Measurements from ENCODE around the gene PAX2.

DNA sequence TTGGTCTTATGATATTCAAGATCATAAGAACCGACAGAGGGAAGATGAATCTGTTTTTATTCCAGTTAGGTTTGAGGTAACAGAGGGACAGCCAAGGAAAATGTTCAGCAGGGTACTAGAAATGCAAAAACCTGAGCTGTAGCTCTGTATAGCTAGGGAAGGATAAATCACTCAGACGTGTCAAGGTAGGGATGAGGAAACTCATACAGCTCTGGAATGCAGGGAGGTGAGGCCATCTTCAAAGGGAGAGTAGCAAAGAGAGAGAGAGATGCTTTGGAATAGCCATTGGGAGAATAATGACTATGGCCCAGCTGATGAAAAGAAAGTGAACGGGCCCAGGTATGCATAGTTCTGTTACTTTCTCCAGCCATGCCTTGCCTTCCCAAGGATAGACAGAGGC, 77.8 kb downstream of the PAX2 start:
- TF ChIP-seq, protein P1, sequence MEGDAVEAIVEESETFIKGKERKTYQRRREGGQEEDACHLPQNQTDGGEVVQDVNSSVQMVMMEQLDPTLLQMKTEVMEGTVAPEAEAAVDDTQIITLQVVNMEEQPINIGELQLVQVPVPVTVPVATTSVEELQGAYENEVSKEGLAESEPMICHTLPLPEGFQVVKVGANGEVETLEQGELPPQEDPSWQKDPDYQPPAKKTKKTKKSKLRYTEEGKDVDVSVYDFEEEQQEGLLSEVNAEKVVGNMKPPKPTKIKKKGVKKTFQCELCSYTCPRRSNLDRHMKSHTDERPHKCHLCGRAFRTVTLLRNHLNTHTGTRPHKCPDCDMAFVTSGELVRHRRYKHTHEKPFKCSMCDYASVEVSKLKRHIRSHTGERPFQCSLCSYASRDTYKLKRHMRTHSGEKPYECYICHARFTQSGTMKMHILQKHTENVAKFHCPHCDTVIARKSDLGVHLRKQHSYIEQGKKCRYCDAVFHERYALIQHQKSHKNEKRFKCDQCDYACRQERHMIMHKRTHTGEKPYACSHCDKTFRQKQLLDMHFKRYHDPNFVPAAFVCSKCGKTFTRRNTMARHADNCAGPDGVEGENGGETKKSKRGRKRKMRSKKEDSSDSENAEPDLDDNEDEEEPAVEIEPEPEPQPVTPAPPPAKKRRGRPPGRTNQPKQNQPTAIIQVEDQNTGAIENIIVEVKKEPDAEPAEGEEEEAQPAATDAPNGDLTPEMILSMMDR (IDR thresholded peaks at IDR 0.05): no peak
- TF ChIP-seq POLR2A (IDR thresholded peaks at IDR 0.05): no peak

Measured in esophagus squamous epithelium (tissue), 4 donors.